Progenitor cell of endocrine pancreas (in vitro differentiated cells): ENCODE data around the gene RGL2. TPM values are rescaled to one million over a fixed set of nuclear protein-coding genes. Genes with fewer than 3 reads are reported as not detected.
"Not testable (repeated sequence)": the region's sequence is repeated elsewhere in the genome, so short reads cannot be mapped to it uniquely, and the experiment has no call there.

Experiments
- DNase-seq: peaks from one replicate; pipeline ENCODE4 v3.0.0; 2021; ENCODE audit warnings: low spot score; ENCODE audit not compliant: unreplicated experiment
- H3K27ac Mint-ChIP-seq: 2 replicates; pipeline ENCODE4 v1.8.0; 2021; ENCODE audit warnings: mild to moderate bottlenecking, moderate library complexity, mixed read lengths
- H3K27me3 Mint-ChIP-seq: 2 replicates; pipeline ENCODE4 v1.8.0; 2021; ENCODE audit warnings: mixed read lengths
- H3K36me3 Mint-ChIP-seq: 2 replicates; pipeline ENCODE4 v1.8.0; 2022; ENCODE audit warnings: mixed read lengths; ENCODE audit not compliant: insufficient read depth
- H3K4me1 Mint-ChIP-seq: 2 replicates; pipeline ENCODE4 v1.8.0; 2021; ENCODE audit warnings: low read depth, mixed read lengths
- H3K4me3 Mint-ChIP-seq: 2 replicates; pipeline ENCODE4 v1.8.0; 2021; ENCODE audit warnings: low read depth, mild to moderate bottlenecking, moderate library complexity, mixed read lengths
- H3K9me3 Mint-ChIP-seq: 2 replicates; pipeline ENCODE4 v1.8.0; 2021; ENCODE audit warnings: low read depth, mixed read lengths
- total RNA-seq: library from RNA; stranded (reverse); gene quantifications from 2 replicates; pipeline ENCODE4 v1.2.1, GENCODE V29; 2021
- TF ChIP-seq, protein P1 (sequence below): fragments of 200-600 bp; sonication (generic); IDR thresholded peaks from one replicate; pipeline ENCODE4 v1.5.0; 2021; ENCODE audit warnings: antibody characterized with exemption, mild to moderate bottlenecking; ENCODE audit not compliant: unreplicated experiment

Gene RGL2
- total RNA-seq, 1 donor from 2014 or later = 196 TPM

DNA sequence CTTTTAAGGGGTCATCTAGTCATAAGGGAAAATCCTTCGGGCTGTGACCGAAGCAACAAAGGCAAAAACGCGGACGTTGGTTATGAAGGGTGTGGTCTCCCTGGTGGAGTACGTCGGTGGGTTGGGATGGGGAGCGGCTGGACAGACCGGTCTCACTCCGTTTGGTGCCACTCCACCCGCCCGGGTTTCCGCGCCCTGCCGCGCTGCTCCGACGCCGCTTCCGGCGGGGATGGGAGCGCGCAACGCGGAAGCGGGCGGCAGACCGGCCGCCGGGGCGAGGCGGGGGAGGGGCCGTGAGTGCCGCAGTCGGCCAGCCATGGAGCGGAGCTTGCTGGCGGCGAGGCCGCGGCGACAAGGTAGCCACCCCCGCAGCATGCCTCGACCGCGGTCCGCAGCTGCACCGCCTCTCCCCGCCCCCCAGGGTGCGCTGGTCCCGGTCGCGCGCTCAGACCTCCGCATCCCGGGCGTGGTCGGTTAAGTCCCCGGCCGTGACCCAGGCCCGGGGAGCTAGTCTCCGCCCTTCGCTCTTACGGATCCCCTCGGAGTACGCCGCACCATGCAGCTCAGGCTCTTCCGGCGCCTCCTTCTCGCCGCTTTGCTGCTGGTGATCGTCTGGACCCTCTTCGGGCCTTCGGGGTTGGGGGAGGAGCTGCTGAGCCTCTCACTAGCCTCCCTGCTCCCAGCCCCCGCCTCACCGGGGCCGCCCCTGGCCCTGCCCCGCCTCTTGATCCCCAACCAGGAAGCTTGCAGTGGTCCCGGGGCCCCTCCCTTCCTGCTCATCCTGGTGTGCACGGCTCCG is 21.7 kb downstream of the RGL2 start, which contains the start of gene B3GALT4:
B3GALT4 (plus strand) TSS at position 260 of the 799 bp plus-strand sequence; CDS start at position 557, 297 bp downstream.
- peaks cover 31% of the 10 kb centered on the region for H3K4me1 Mint-ChIP-seq
- no peaks in the 10 kb centered on the region for H3K27me3 Mint-ChIP-seq
- H3K9me3 Mint-ChIP-seq = no peaks in the 10 kb centered on the region
- peak; percentile 65 for DNase-seq
- TF ChIP-seq, protein P1, sequence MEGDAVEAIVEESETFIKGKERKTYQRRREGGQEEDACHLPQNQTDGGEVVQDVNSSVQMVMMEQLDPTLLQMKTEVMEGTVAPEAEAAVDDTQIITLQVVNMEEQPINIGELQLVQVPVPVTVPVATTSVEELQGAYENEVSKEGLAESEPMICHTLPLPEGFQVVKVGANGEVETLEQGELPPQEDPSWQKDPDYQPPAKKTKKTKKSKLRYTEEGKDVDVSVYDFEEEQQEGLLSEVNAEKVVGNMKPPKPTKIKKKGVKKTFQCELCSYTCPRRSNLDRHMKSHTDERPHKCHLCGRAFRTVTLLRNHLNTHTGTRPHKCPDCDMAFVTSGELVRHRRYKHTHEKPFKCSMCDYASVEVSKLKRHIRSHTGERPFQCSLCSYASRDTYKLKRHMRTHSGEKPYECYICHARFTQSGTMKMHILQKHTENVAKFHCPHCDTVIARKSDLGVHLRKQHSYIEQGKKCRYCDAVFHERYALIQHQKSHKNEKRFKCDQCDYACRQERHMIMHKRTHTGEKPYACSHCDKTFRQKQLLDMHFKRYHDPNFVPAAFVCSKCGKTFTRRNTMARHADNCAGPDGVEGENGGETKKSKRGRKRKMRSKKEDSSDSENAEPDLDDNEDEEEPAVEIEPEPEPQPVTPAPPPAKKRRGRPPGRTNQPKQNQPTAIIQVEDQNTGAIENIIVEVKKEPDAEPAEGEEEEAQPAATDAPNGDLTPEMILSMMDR = peak; percentile 67
- H3K27ac Mint-ChIP-seq = peak within 1 kb of the TSS; percentile 92
- H3K36me3 Mint-ChIP-seq = peaks cover 17% of the 10 kb centered on the region
- peak within 1 kb of the TSS; percentile 80 for H3K4me3 Mint-ChIP-seq

GRCh38 chr6:33276581-33276863 is 22.2 kb downstream of the RGL2 start:
- Mint-ChIP-seq H3K9me3 (no peaks in the 10 kb centered on the region), H3K4me1 (peaks cover 32% of the 10 kb centered on the region), H3K27ac (peak overlapping the region; percentile 92), H3K36me3 (peaks cover 17% of the 10 kb centered on the region), H3K27me3 (no peaks in the 10 kb centered on the region), H3K4me3 (peak overlapping the region; percentile 74)
- TF ChIP-seq, protein P1 = no peak
- DNase-seq = no peak

- H3K9me3 Mint-ChIP-seq, H3K27me3 Mint-ChIP-seq, DNase-seq: not testable (repeated sequence)
- Mint-ChIP-seq H3K27ac (peak overlapping the region; percentile 92), H3K4me3 (peak overlapping the region; percentile 74), H3K4me1 (peaks cover 32% of the 10 kb centered on the region), H3K36me3 (peaks cover 17% of the 10 kb centered on the region)
Measured at GRCh38 chr6:33275795-33276580, 22.8 kb downstream of the RGL2 start.

DNA sequence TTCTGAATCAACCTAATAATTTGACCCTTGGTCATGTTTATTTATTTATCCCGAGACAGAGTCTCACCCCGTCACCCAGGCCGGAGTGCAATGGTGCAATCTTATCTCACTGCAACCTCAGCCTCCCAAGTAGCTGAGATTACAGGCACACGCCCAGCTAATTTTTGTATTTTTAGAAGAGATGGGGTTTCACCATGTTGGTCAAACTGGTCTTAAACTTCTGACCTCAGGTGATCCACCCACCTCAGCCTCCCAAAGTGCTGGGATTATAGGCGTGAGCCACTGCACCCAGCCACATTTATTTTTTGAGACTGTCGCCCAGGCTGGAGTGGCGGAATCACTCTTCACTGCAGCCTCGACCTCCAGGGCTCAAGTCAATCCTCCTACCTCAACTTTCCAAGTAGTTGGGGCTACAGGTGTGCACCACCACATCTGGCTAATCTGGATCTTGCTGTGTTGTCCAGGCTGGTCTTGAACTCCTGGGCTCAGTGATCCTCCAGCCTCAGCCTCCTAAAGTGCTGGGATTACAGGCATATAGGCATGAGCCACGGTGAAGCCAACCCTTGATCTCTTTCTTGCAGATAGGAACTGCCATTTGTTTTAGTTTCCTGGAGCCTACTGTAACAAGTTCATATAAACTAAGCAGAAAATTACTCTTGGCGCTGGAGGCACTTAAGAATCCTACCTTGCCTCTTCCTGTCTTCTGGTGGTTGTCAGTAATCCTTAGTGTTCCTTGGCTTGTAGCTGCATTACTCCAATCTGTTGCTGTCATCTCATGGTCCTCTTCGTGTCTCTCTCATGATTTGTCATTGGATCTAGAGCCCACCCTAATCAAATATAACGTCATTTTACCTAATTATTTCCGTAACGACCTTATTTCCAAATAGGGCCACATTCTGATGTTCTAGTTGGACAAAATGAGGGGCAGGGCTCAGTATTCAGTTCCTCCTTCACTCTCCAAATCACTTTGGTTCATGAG is 24.5 kb downstream of the RGL2 start:
- peaks cover 17% of the 10 kb centered on the region for H3K36me3 Mint-ChIP-seq
- TF ChIP-seq, protein P1 = no peak
- DNase-seq = no peak
- H3K27ac Mint-ChIP-seq = peak overlapping the region; percentile 69
- peaks cover 36% of the 10 kb centered on the region for H3K4me1 Mint-ChIP-seq
- no peaks in the 10 kb centered on the region for H3K9me3 Mint-ChIP-seq
- no peaks in the 10 kb centered on the region for H3K27me3 Mint-ChIP-seq
- H3K4me3 Mint-ChIP-seq = peak overlapping the region; percentile 100

DNA sequence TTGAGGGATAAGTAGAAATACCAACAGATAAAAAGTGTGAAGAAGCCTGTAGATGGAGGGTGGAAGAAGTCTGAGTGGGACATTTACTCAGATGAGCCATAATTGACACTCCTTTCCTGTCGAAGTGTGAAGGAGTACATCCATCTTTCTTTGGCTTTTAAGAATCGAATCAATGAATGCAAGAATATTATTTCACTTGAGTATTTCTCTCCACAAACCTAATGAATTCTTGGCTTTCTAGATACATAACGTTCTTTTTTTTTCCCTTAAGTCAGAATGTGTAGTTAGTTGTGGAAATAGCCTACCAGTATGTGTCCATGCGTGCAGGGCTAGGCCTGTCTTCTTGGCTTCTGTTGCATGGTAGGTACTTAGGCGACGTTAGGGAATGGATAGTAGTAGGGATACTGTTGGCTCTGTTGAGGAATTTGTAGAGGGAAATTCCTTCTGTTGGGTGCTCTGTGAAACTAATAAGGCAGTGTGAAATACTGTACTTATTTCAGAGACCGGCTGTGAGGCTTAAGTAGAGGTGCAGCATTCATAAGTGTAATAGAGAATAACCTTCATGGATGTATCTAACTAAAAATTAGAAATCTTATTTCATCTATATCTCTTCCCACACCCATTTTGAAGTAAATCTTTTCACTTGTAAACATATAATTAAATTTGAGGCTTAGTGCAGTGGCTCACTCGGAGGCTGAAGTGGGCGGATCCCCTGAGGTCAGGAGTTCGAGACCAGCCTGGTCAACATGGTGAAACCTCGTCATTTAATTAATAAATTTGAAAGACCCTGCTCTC is 25.4 kb downstream of the RGL2 start:
- DNase-seq = no peak
- Mint-ChIP-seq H3K4me1 (peaks cover 36% of the 10 kb centered on the region), H3K27ac (peak overlapping the region; percentile 99), H3K4me3 (peak overlapping the region; percentile 100), H3K27me3 (no peaks in the 10 kb centered on the region), H3K36me3 (peaks cover 17% of the 10 kb centered on the region), H3K9me3 (no peaks in the 10 kb centered on the region)
- TF ChIP-seq, protein P1 = no peak
